Thyroid gland (tissue), 4 donors: ENCODE measurements around the gene RNASET2.

ENCODE experiments used
- POLR2A ChIP-seq, 2 donors: fragments of 450-650 bp; IDR thresholded peaks; one replicate each; pipeline ENCODE4 v1.6.1; 2017; ENCODE audit warnings: antibody characterized with exemption in 2 of 2, mild to moderate bottlenecking in 2 of 2, moderate library complexity in 1 of 2
- TF ChIP-seq, protein P1 (sequence below), 6 experiments: fragments of 200-600 bp in 3 of 6; fragments of 450-650 bp in 3 of 6; sonication (generic) in 3 of 6; IDR thresholded peaks; one replicate each; pipeline ENCODE4 v1.5.1; 2016 to 2019; ENCODE audit warnings: antibody characterized with exemption in 6 of 6, mild to moderate bottlenecking in 2 of 6, inconsistent platforms in 1 of 6, moderate library complexity in 1 of 6

DNA sequence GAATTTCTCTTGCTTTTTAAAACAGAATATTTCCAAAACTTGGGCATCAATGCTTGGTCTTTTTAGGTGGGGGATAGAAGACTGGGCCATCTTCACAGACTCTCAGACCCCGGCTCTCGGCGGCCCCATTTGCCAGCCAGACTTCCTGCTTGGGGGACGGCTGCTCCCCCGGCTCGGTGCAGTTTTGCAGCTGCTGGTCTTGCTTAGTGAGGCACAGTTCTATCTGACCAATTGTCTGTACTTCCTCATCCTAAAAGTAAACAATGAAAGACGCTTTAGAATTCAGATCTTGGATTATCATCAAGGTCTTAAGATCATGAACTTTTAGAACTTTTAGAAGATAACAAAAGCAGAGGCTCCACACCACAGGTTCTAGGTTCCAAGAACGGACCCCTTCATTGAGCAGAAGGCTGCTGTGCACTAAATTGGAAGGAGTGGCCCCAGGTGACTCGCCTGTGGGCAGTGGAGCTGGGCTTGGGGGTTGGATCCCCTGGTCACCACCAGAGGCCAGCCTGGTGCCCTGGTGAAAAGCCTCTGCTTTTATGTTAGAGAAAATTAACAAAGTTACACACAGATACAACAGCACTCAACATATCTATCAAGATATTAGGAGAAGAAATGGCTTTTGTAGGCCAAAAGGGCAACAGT is 26.7 kb downstream of the RNASET2 start:
- no peak for TF ChIP-seq POLR2A (IDR thresholded peaks at IDR 0.05)
- TF ChIP-seq, protein P1, sequence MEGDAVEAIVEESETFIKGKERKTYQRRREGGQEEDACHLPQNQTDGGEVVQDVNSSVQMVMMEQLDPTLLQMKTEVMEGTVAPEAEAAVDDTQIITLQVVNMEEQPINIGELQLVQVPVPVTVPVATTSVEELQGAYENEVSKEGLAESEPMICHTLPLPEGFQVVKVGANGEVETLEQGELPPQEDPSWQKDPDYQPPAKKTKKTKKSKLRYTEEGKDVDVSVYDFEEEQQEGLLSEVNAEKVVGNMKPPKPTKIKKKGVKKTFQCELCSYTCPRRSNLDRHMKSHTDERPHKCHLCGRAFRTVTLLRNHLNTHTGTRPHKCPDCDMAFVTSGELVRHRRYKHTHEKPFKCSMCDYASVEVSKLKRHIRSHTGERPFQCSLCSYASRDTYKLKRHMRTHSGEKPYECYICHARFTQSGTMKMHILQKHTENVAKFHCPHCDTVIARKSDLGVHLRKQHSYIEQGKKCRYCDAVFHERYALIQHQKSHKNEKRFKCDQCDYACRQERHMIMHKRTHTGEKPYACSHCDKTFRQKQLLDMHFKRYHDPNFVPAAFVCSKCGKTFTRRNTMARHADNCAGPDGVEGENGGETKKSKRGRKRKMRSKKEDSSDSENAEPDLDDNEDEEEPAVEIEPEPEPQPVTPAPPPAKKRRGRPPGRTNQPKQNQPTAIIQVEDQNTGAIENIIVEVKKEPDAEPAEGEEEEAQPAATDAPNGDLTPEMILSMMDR (IDR thresholded peaks at IDR 0.05) = peak in 1 of 6 experiments; percentile 9
